ENCODE data around the gene CFI.

Gene CFI

DNA sequence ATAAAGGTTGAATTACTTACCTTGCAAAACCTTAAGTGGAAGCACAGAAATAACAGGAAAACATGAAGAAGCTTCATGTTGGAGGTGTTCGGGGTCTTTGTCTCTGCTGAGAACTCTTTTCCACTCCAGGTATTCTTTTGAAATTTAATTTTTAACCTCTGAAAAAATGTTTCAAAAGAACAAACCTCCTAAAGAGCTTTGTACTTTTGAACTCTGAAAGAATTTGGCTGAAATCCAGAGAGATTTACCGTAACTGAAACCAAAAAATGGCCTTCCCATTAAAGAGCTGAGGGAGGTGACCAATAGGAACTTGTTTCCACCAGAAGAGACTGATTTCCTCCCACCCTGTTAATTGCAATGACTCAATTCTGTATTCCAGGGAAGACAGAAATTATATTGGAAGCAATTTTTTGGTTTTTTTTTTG is at the start of gene CFI:
CFI (minus strand) TSS at position 105 of the 425 bp plus-strand sequence; CDS start at position 77, 28 bp downstream.
- no peak within 1 kb of the TSS for H3K4me3 ChIP-seq (ENCODE audit: low read depth, low read length)
- TF ChIP-seq, protein P1, sequence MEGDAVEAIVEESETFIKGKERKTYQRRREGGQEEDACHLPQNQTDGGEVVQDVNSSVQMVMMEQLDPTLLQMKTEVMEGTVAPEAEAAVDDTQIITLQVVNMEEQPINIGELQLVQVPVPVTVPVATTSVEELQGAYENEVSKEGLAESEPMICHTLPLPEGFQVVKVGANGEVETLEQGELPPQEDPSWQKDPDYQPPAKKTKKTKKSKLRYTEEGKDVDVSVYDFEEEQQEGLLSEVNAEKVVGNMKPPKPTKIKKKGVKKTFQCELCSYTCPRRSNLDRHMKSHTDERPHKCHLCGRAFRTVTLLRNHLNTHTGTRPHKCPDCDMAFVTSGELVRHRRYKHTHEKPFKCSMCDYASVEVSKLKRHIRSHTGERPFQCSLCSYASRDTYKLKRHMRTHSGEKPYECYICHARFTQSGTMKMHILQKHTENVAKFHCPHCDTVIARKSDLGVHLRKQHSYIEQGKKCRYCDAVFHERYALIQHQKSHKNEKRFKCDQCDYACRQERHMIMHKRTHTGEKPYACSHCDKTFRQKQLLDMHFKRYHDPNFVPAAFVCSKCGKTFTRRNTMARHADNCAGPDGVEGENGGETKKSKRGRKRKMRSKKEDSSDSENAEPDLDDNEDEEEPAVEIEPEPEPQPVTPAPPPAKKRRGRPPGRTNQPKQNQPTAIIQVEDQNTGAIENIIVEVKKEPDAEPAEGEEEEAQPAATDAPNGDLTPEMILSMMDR (IDR thresholded peaks at IDR 0.05; ENCODE audit: low read depth, low read length) = no peak

DNA sequence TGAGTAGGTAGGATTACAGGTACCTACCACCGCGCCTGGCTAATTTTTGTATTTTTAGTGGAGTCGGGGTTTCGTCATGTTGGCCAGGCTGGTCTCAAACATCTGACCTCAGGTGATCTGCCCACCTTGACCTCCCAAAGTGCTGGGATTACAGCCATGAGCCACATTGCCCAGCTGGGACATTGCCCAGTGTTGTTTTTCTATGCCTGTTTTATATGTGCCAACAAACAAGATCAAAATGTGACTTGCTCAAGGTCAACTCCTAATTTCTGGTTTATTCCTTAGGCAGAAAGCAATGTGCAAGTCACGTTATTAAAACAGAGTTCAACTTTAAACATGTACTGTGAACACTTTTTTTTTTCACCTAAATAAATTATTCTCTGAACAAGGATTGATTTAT is 48.8 kb upstream of the CFI start:
- TF ChIP-seq, protein P1 (IDR thresholded peaks at IDR 0.05; ENCODE audit: low read depth, low read length) = no peak
- no peak overlapping the region for H3K4me3 ChIP-seq (ENCODE audit: low read depth, low read length)

DNA sequence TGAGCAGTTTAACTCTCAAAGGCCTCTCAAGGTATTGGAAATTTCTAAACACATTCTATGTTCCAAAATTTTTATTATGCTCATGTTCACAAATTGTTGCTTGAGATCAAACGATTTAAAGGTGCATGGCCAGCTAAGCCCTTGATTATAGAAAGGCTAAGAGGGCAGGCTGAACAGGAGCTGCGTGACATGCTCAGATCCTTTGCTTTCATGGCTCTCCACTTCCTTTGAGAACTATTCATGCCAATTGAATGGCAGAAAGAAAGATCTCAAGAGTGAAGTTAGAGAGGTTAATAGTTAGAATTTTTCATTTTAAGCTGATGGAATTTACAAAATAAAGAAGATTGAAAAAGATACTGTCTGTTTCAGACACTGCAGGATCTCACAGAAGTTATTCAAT is 46.7 kb upstream of the CFI start:
- TF ChIP-seq, protein P1 (IDR thresholded peaks at IDR 0.05; ENCODE audit: low read depth, low read length) = no peak
- H3K4me3 ChIP-seq (ENCODE audit: low read depth, low read length) = no peak overlapping the region

DNA sequence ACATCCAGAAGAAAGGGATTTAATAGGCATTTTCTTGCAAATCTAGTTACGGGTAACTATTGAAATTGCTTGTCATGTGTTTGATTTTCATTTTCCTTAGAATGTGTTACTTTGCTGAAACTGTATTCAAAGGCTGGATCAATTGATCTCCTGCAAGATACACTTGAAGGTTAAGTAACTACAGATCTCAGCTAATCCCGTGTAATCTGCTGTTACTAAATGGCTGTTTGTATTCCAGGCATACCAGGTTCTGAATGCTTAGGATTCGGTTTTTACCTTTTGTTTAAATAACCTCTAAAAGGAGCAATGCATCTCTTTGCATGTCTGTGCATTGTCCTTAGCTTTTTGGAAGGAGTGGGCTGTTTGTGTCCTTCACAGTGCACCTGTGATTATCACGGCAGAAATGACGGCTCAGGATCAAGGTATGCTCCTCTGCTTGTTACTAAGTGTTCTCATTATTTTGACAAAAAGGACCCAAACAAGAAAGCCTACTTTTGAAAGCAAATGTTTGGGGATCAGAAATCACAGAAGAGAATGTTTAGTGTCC is 46.2 kb upstream of the CFI start, which contains the start of gene LRIT3:
LRIT3 (plus strand) TSS at position 212 of the 547 bp plus-strand sequence; CDS start at position 307, 95 bp downstream.
- no peak within 1 kb of the TSS for H3K4me3 ChIP-seq (ENCODE audit: low read depth, low read length)
- TF ChIP-seq, protein P1 (IDR thresholded peaks at IDR 0.05; ENCODE audit: low read depth, low read length) = no peak

DNA sequence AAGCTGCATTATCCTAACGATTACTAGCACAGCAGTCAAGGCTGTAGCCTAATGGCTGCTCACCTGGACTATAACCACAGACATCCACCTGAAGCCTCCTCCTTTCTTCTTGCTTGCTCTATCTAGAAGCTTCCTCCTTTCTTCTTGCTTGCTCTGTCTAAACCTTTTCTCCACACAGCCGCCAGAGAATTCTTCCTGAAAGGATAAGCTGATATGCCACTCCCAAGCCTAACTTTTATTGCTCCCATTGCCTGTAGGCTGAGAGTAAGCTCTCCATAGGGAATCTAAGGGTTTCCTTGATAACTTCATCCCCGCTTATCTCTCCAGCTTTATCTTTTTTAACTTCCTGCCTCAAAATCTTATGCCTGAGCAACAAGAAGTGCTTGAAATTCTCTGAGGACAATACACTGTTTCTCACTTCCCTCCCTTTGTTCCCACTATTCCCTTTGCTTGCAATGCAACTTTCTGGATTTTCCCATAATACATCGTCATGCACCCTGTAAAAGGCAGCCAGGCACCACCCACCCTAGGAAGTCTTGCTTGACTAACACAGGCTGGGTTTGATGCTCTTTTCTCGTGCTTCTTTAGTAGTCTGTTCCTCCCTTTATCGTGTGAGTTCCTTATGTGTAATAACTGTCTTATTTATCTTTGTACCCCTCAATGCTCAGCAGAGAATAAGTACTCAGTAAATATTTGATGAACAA is 44.7 kb upstream of the CFI start:
- no peak overlapping the region for H3K4me3 ChIP-seq (ENCODE audit: low read depth, low read length)
- TF ChIP-seq, protein P1 (IDR thresholded peaks at IDR 0.05; ENCODE audit: low read depth, low read length) = no peak

DNA sequence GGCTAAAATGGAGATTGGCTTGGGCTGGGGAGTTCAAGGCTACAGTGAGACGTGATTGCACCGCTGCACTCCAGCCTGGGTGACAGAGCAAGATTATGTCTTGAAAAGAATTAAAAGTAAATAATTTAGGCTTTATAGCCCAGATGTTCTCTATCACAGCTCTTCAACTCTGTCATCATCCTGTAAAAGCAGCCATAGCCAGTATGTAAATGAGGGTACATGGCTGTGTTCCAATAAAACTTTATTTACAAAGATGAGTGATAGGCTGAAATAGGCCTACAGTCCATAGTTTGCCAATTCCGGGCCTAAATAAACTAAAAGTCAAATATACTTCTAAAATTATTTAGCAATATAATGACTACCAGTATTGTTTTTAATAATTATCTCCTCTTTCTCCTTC is 35.2 kb upstream of the CFI start:
- TF ChIP-seq, protein P1 (IDR thresholded peaks at IDR 0.05; ENCODE audit: low read depth, low read length) = no peak
- no peak overlapping the region for H3K4me3 ChIP-seq (ENCODE audit: low read depth, low read length)

DNA sequence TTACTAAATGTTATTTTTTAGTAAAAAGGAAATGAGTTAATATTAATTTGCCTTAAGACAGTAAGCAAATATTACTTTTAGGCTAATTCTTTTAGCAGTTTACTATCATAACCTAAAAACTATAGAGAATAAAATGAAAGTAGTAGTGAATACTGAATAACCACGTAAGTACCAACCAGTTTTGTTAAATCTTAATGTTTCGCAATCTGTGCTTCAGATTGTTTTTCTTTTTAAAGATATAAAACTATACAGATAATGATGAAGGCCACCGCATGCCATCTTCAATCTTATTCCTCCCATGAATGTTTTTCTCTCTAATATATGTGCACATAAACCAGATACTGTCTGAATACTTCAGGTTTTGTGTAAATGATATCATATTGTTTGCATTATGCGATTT is 32.0 kb upstream of the CFI start:
- TF ChIP-seq, protein P1 (IDR thresholded peaks at IDR 0.05; ENCODE audit: low read depth, low read length) = no peak
- no peak overlapping the region for H3K4me3 ChIP-seq (ENCODE audit: low read depth, low read length)
